Subcutaneous abdominal adipose tissue (tissue), 5 donors: ENCODE measurements around the gene MRPL1.
"Not testable (repeated sequence)": the region's sequence is repeated elsewhere in the genome, so short reads cannot be mapped to it uniquely, and the experiment has no call there.

ENCODE experiments used
- H3K27ac ChIP-seq: one replicate; pipeline ENCODE4 v1.7.0; 2013; ENCODE audit warnings: low read depth, mild to moderate bottlenecking, inconsistent platforms, low read length, moderate library complexity
- H3K27me3 ChIP-seq, 5 donors: one replicate each; pipeline ENCODE4 v1.7.0; 2013; ENCODE audit warnings: low read length in 5 of 5, inconsistent platforms in 1 of 5; ENCODE audit not compliant: control insufficient read depth in 5 of 5, insufficient read depth in 4 of 5
- H3K36me3 ChIP-seq, 5 donors: one replicate each; pipeline ENCODE4 v1.7.0; 2013; ENCODE audit warnings: low read length in 5 of 5; ENCODE audit not compliant: control insufficient read depth in 5 of 5, insufficient read depth in 5 of 5
- H3K4me1 ChIP-seq, 5 donors: one replicate each; pipeline ENCODE4 v1.7.0; 2013; ENCODE audit warnings: low read length in 5 of 5, mild to moderate bottlenecking in 3 of 5, moderate library complexity in 1 of 5; ENCODE audit not compliant: control insufficient read depth in 5 of 5, insufficient read depth in 5 of 5
- H3K4me3 ChIP-seq, 5 donors: one replicate each; pipeline ENCODE4 v1.7.0; 2013; ENCODE audit warnings: low read length in 5 of 5, low read depth in 1 of 5
- H3K9ac ChIP-seq, 5 donors: one replicate each; pipeline ENCODE4 v1.7.0; 2013; ENCODE audit warnings: low read length in 5 of 5, mild to moderate bottlenecking in 4 of 5, moderate library complexity in 3 of 5
- H3K9me3 ChIP-seq, 5 donors: one replicate each; pipeline ENCODE4 v1.7.0; 2013; ENCODE audit warnings: low read length in 5 of 5; ENCODE audit not compliant: control insufficient read depth in 5 of 5
- donor health status: healthy.
- donor health status: healthy.
- donor health status: healthy.
- donor health status: healthy.
- donor health status: healthy.

The MRPL1 gene

DNA sequence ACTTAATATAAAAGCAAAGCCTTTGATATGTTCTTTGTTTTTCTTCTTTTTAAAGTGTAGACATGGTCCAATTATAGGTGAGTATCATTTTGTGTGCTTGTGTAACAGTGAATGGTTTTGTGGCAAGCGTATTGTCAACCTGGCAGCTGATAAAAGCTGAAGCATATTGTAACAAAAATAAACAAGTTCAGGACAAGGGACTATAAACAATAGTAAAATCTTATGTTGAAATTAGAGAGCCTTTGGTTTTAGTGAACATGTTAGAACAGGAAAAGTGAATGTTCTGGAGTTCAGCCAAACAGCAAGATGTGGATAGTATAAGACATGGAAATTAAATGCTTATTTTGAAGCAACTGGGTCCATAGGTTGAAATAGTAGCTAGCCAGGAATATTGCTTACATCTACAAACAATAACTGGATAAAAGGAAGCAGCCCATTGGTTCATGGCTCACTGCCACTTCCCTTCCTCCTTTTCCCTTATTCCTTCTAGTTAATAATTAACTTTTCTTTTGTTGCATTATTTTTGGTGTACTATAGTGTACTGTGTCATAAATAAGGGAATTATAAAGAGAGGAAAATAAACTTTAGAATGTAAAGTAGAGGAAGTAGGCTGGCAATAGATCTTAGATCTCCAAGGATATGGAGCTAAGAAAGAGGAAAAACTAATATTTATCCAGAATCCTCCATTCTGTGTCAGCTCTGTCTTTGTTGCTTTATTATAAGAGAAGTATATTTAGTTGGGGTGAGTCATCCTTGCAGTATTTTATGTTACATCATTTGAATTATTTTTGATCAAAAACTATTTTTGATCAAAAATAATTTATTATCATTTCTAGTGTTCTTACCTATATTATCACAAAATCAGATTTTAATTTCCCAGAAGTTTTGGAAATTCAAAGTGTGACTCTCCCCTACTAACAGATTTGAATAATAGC lies 65.6 kb downstream of the MRPL1 start:
- peaks cover 0 to 5% (median 4%) of the 10 kb centered on the region in 5 donors for H3K9me3 ChIP-seq
- H3K4me3 ChIP-seq = no peak overlapping the region
- H3K27me3 ChIP-seq = no peaks in the 10 kb centered on the region
- no peaks in the 10 kb centered on the region for H3K4me1 ChIP-seq
- no peak overlapping the region for H3K27ac ChIP-seq
- H3K36me3 ChIP-seq = peaks cover 14 to 26% (median 16%) of the 10 kb centered on the region in 5 donors
- H3K9ac ChIP-seq = no peak overlapping the region

DNA sequence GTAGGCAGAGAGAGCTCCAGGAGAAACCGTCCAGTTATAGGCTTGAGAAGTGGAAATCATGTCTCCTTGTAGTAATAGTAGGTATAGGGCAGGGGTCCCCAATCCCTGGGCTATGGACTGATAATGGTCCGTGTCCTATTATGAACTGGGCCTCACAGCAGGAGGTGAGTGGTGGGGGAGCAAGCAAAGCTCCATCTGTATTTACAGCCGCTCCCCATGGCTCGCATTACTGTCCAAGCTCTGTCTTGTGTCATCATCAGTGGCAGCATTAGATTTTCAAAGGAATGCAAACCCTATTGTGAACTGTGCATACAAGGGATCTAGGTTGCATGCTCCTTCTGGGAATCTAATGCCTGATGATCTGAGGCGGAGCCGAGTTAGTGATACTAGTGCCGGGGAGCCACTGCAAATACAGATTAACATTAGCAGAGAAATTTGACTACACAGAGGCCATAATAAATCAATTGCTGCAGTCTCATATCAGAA lies 67.6 kb downstream of the MRPL1 start:
- Histone ChIP-seq H3K9me3 (peaks cover 0 to 5% (median 4%) of the 10 kb centered on the region in 5 donors), H3K9ac (no peak overlapping the region), H3K36me3 (peaks cover 14 to 26% (median 16%) of the 10 kb centered on the region in 5 donors), H3K4me1 (no peaks in the 10 kb centered on the region), H3K27me3 (no peaks in the 10 kb centered on the region), H3K27ac (no peak overlapping the region), H3K4me3 (no peak overlapping the region)

DNA sequence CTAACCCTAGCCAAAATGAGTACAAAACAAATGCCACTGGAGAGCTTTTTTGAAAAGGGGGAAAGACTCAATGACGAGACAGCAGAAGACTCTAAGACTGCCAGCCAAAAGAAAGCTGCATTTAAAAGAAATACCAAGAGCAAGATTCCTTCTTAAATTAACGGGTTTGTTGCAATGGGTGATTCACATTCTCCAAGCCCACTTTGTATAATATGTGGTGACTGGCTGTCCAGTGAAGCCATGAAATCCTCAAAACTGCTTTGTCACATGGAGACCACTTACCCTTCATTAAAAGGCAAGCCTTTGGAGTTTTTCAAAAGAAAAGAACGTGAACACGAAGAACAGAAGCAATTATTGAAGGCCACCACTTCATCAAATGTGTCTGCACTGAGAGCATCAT lies 68.2 kb downstream of the MRPL1 start:
- Histone ChIP-seq H3K36me3 (peaks cover 14 to 26% (median 16%) of the 10 kb centered on the region in 5 donors), H3K27ac (no peak overlapping the region), H3K4me3 (no peak overlapping the region), H3K27me3 (no peaks in the 10 kb centered on the region), H3K9ac (no peak overlapping the region), H3K9me3 (peaks cover 0 to 3% (median under 1%) of the 10 kb centered on the region in 5 donors), H3K4me1 (no peaks in the 10 kb centered on the region)

DNA sequence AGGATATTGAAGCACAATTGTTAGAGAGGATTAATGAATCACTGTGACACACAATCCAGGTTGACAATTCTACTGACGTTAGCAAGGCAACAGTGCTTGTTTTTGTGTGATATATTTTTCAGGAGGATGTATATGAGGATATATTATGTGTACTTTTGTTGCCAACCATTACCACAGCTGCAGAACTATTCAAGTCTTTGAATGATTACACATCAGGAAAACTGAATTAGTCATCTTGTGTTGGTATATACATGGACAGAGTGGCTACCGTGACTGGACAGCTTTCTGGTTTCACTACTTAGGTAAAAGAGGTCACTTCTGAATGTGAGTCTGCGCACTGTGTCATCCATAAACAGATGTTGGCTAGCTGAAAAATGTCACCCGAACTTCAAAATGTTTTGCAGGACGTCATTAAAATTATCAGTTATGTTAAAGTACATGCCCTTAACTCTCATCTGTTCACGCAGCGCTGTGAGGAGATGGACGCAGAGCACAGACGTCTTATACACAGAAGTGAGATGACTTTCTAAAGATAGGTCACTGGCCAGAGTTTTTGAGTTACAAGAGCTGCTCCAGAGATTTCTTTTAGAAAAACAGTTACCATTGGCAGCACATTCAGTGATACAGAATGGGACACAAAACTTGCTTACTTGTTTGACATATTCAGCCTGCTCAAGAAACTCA lies 69.0 kb downstream of the MRPL1 start:
- H3K4me3 ChIP-seq = no peak overlapping the region
- peaks cover 14 to 26% (median 16%) of the 10 kb centered on the region in 5 donors for H3K36me3 ChIP-seq
- no peak overlapping the region for H3K27ac ChIP-seq
- no peaks in the 10 kb centered on the region for H3K9me3 ChIP-seq
- H3K4me1 ChIP-seq = peaks cover 0 to 4% (median 0%) of the 10 kb centered on the region in 5 donors
- H3K9ac ChIP-seq = no peak overlapping the region
- H3K27me3 ChIP-seq = no peaks in the 10 kb centered on the region

DNA sequence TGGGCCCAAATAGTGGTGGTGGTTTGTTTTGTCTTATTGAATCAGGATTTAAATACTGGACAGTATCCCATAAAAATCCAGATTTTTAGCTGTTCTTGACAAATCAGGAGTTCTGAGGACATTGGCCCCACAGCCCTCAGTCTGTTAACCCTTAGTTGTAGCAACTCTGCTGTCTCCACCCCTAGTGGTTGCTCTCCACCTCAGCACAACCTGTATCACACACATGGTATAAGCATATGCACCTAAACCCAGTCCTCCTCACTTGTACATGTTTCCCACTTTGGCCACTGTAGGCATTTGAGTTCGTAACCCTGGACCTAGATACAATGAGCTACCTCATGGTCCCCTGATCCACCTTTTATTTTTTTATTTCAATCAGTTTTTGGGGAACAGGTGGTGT lies 75.9 kb downstream of the MRPL1 start:
- no peak overlapping the region for H3K27ac ChIP-seq
- no peaks in the 10 kb centered on the region for H3K27me3 ChIP-seq
- H3K4me3 ChIP-seq = no peak overlapping the region
- H3K9ac ChIP-seq = no peak overlapping the region
- peaks cover 0 to 15% (median 5%) of the 10 kb centered on the region in 5 donors for H3K4me1 ChIP-seq
- peaks cover 0 to 5% (median 2%) of the 10 kb centered on the region in 5 donors for H3K36me3 ChIP-seq
- peaks cover 0 to 4% (median 0%) of the 10 kb centered on the region in 5 donors for H3K9me3 ChIP-seq

DNA sequence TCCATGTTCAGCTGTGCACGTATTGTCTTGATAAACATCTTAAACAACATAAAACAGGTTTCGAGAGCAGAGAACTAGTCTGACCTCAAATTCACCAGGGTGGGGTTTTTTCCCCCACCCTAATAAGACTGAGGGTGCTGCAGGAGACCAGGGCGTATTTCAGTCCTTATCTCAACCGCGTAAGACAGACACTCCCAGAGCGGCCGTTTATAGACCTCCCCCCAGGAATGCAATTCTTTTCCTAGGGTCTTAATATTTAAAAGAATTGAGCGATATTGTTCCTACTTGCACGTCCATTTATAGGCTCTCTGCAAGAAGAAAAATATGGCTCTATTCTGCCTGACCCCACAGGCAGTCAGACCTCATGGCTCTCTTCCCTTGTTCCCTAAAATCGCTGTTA lies 83.3 kb downstream of the MRPL1 start:
- not testable (repeated sequence) for H3K9ac ChIP-seq, H3K4me1 ChIP-seq, H3K27ac ChIP-seq, H3K9me3 ChIP-seq, H3K27me3 ChIP-seq, H3K4me3 ChIP-seq
- H3K36me3 ChIP-seq = peaks cover 2 to 11% (median 7%) of the 10 kb centered on the region in 5 donors

DNA sequence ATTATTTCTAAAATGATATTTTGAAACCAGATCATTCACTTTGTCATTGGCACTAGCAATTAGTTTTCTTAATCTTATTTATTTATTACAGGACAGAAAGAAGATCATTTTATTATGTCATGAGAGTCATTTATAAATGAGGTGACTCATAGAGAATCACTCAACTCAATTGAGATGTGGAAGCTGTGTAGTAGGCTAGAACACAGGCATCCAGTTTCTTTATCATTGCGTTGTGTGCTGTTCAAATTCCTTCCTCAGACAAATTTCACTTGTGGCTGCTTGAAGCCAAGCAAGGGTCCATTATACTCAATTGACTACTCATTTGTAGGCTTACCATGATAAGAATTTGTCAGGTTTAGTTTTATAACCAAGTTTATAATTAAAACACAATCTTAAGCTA lies 87.6 kb downstream of the MRPL1 start:
- Histone ChIP-seq H3K27ac (no peak overlapping the region), H3K4me3 (no peak overlapping the region), H3K9me3 (peaks cover 0 to 3% (median 0%) of the 10 kb centered on the region in 5 donors), H3K4me1 (no peaks in the 10 kb centered on the region), H3K36me3 (peaks cover 10 to 31% (median 26%) of the 10 kb centered on the region in 5 donors), H3K27me3 (no peaks in the 10 kb centered on the region), H3K9ac (no peak overlapping the region)

DNA sequence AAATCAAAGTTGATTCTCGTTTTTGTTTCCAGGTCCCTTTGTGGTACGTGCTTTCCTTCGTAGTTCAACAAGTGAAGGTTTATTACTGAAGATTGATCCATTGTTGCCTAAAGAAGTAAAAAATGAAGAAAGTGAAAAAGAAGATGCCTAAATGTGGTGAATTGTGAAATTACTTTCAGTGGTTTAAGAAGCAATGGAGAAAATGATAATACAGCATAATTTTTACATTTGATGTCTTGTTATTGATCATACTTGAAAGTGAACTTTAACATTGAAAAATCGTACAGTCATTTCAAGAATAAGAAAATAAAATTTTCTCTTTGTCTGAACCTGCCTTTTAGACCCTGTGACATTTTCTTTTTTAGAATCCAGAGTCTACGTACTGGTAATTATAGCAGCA lies 89.8 kb downstream of the MRPL1 start:
- Histone ChIP-seq H3K27ac (no peak overlapping the region), H3K4me3 (no peak overlapping the region)

DNA sequence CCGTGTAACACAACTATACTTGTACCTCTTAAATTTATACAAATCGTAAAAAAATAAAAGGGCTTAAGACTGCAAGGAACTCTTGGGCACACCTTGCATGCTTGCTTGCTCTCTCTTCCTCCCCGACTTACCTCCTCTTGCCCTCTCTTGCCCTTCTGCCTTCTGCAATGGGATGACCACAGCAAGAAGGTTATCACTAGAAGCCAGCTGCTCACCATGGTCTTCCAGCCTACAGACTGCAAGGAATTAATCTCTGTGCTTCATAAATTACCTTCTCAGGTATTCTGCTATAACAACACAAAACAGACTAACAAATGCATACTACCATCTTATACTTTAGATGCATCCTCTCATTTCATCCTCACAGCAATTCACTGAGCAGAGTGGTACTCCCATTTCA lies 92.1 kb downstream of the MRPL1 start:
- H3K4me1 ChIP-seq = no peaks in the 10 kb centered on the region
- no peak overlapping the region for H3K9ac ChIP-seq
- no peak overlapping the region for H3K27ac ChIP-seq
- H3K4me3 ChIP-seq = no peak overlapping the region
- peaks cover 10 to 33% (median 28%) of the 10 kb centered on the region in 5 donors for H3K36me3 ChIP-seq
- H3K9me3 ChIP-seq = no peaks in the 10 kb centered on the region
- H3K27me3 ChIP-seq = no peaks in the 10 kb centered on the region

More for the DNA sequence above, 89.8 kb downstream of the MRPL1 start:
- Histone ChIP-seq H3K9ac (no peak overlapping the region), H3K4me1 (no peaks in the 10 kb centered on the region), H3K9me3 (no peaks in the 10 kb centered on the region), H3K36me3 (peaks cover 10 to 33% (median 28%) of the 10 kb centered on the region in 5 donors), H3K27me3 (no peaks in the 10 kb centered on the region)

DNA sequence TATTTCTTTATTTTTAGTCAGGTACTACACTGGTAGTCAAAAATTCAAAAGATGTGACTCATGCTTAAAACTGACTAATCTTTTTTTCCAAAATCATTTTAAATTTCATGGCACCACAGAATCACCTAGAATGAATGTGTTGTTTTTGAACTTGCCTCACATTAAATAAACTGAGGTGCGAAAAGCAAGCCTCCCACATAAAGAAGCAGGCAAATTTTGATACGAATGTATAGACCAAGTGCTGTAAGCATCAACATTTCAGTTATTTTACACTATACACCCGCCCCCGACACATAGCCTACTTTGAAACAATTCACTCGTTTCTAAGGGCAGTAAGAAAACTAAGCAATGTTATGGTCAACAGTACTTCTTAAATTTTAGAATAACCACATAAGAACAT lies 94.3 kb downstream of the MRPL1 start:
- no peaks in the 10 kb centered on the region for H3K27me3 ChIP-seq
- no peak overlapping the region for H3K9ac ChIP-seq
- H3K4me1 ChIP-seq = no peaks in the 10 kb centered on the region
- H3K36me3 ChIP-seq = peaks cover 7 to 22% (median 12%) of the 10 kb centered on the region in 5 donors
- H3K27ac ChIP-seq = no peak overlapping the region
- H3K9me3 ChIP-seq = no peaks in the 10 kb centered on the region
- no peak overlapping the region for H3K4me3 ChIP-seq
